Measurements from ENCODE around the gene FNDC11. TPM values are rescaled to one million over a fixed set of nuclear protein-coding genes. Genes with fewer than 3 reads are reported as not detected.

The FNDC11 gene
- total RNA-seq, 4 donors from 2014 or later, result 0.19 to 0.38 TPM; not detected in 2

GRCh38 chr20:63592661-63593060, 38.7 kb downstream of the FNDC11 start:
- no peak for DNase-seq (ENCODE audit: low spot score)
- no peak for ATAC-seq (ENCODE audit: low FRiP score)
- TF ChIP-seq CTCF (IDR thresholded peaks at IDR 0.05), result no peak

GRCh38 chr20:63594043-63594561, 40.1 kb downstream of the FNDC11 start:
- TF ChIP-seq CTCF (IDR thresholded peaks at IDR 0.05), result no peak

GRCh38 chr20:63595416-63596127, 41.6 kb downstream of the FNDC11 start:
- no peak for TF ChIP-seq CTCF (IDR thresholded peaks at IDR 0.05)
- ATAC-seq (ENCODE audit: low FRiP score) (no peak), DNase-seq (ENCODE audit: low spot score) (no peak)

More at GRCh38 chr20:63594043-63594561, 40.1 kb downstream of the FNDC11 start:
- DNase-seq (ENCODE audit: low spot score) (no peak), ATAC-seq (ENCODE audit: low FRiP score) (no peak)

- DNase-seq (ENCODE audit: low spot score) (no peak), ATAC-seq (ENCODE audit: low FRiP score) (no peak)
- no peak for TF ChIP-seq CTCF (IDR thresholded peaks at IDR 0.05)
These were observed 42.5 kb downstream of the FNDC11 start for GRCh38 chr20:63596423-63596822.

- ATAC-seq (ENCODE audit: low FRiP score) (no peak), DNase-seq (ENCODE audit: low spot score) (no peak)
- TF ChIP-seq CTCF (IDR thresholded peaks at IDR 0.05), result no peak
These were observed 43.9 kb downstream of the FNDC11 start for GRCh38 chr20:63597651-63598478.

- no peak for TF ChIP-seq CTCF (IDR thresholded peaks at IDR 0.05)
- no peak for ATAC-seq (ENCODE audit: low FRiP score)
- DNase-seq (ENCODE audit: low spot score), result no peak
These were observed 44.8 kb downstream of the FNDC11 start for GRCh38 chr20:63598479-63599395.
